GM21576 (cell line): ENCODE measurements around the gene TTC13.
"Not testable (repeated sequence)": the region's sequence is repeated elsewhere in the genome, so short reads cannot be mapped to it uniquely, and the experiment has no call there.

Experiments used
- ATAC-seq: cut with Tn5 transposase; IDR thresholded peaks from one replicate; pipeline ENCODE4 v1.9.1; 2021; ENCODE audit warnings: mild to moderate bottlenecking, moderate library complexity; ENCODE audit not compliant: unreplicated experiment

The TTC13 gene

DNA sequence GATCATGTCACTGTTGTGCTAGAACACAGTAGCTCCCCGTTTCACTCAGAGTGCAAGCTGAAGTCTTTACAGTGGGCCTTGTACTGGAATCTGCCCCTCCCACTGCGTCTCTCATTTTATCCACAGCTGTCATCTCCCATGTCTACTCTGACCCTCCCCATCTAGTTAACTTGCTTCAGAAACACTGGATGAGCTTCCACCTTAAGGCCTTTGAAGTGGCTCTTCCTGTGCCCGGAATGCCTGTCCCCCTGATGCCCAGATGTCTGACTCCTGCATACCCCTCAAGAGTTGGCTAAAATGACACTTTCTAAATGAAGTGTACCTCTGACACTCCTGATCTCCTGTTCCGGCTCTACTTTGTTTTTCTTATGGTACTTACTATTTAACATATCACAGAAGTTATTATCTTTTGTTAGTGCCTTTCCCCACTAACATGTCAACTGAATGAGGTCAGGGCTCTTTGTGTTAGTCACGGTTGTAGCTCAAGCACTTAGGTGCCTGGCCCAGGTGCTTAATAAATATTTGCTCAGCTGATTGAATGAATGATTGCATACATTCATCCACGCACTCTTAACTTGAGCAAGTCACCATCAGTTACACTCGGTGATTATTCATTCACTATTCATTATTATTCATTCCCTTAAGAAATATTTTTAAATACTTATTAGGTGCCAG lies 13.6 kb upstream of the TTC13 start:
- no peak for ATAC-seq

DNA sequence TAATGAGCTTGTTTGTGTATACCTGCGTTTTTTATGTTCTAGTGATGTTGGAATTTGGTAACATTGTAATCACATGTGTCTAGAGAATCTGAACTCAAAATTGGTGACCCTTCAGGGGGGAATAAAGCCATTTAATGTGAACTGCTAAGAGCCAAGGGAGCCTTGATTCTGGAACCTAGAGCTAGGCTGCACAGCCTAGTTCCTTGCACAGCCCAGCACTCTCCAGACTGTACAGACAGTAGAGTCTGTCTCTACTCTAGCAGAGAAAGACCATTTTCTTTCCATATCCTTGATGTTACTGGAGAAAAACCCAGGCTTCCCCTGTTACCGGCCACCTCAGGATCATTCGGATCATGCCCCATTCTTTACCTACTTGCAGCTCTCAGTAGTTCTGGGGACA lies 8.8 kb upstream of the TTC13 start:
- no peak for ATAC-seq

DNA sequence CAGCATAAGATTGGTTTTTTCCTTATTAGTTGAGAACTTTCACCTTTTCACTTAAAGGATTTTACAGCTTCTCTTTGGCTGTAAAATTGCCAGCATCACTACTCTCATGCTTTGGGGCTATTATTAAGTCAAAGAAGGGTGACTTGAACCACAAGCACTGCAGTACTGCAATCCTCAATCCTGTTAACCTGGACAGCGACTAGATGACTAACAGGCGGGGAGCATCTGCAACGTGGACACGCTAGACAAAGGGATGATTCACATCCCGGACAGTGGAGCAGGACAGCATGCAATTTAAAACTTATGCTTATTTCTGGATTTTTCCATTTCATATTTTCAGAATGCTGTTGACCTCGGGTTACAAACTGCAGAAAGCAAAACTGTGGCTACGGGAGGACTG lies 8.3 kb upstream of the TTC13 start:
- no peak for ATAC-seq

DNA sequence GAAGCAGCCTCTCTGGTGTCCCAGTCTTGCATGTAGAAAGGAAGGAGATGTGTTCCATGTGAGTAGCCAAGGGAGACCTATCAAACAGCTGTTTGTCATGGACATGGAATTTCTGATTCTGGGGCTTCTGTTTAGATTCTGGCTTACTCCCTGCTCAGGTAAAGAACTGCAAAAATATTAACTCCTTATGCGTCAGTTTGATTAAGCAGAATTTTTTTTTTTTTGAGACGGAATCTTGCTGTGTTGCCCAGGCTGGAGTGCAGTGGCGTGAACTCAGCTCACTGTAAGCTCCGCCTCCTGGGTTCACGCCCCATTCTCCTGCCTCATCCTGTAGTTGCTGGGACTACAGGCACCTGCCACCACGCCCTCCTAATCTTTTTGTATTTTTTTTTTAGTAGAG lies 7.0 kb upstream of the TTC13 start:
- ATAC-seq, result no peak

DNA sequence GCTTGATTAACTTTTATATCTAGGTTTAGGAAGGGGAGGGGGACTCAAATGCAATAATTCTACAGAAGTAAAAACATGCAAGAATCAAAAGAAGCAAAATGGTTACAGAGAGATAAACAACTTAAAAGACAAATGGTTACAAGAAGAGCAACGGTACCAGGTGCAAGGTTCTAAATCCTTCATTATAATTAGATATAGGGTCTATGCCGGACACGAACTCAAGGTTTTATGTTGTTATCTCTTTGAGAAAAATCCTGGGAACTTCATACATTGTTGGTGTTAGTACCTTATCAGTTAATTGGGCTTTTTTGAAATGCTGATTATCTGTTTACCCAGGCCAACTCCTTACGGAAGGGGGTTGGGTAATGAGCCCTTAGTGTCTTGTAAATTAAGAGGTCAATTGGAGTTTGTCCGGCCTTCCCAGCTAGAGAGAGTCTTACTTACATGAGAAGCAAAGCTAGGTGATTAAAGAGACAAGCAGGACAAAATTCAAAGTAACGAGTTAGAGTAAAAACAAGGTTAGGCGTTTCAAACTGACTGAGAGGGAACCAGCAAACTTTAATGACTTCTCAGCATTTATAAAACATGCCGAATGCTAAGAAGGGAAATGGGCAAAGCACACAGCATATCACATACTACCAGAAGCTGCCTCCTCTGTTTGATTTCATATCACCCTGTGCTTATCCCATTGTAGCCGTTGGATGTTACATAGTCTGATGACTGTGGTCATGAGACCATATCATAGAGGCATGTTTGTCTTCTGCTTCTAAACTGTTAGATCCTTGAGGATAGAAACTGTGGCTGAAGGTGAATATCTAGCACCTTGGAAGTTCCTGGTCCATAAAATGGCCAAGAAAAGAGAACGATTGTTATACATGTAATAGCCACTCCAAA lies 6.2 kb upstream of the TTC13 start:
- ATAC-seq, result not testable (repeated sequence)

DNA sequence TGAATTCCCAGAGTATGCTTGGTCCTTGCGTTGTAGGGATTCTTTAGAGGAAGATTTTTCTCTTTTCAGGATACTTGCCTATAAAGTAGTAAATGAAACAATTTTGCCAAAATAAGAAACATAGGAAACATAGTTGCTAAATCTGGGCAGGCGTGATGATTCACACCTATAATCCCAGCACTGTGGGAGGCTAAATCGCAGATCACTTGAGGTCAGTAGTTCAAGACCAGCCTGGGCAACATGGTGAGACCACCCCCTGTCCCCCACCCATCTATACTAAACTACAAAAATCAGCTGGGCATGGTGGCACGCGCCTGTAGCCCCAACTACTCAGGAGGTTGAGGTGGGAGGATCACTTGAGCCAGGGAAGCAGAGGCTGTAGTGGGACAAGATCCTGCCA lies 5.2 kb upstream of the TTC13 start:
- no peak for ATAC-seq

DNA sequence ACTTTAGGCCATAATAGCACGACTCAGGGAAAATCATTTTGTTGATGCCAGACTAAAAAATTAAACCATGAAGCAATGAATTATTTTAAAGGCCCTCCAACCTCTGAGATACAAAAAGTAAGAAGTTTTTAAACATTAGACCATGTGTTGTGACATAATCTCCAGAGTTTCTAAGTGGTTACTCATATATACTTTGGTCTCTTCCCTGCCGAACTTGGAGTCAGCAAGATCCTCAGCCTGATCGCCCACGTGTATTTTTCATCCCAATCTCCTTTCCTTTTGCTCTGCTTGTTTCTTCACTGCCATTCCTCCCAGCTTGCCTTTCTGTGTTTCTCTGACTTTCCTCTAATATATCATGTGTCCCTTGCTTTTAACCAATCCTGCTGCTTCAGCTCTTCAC lies 4.0 kb upstream of the TTC13 start:
- no peak for ATAC-seq

DNA sequence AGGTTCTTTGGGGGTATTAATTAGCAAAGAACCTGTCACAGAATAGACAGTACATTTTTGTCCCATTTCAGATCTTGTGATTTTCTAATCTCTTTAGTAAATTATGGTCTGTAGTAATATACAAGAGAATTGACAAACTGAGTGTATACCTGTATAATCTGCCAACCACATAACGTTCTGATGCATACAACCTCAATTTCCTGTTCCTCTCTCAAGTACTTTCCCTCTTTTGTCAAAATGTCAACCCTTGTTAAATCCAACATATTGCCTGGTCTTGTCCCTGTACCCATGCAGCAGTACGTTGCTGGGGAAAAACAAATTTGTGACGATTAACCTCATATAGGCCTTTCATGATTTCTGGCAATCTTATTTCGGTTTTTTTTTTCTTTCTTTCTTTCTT lies 1.3 kb upstream of the TTC13 start:
- no peak for ATAC-seq

DNA sequence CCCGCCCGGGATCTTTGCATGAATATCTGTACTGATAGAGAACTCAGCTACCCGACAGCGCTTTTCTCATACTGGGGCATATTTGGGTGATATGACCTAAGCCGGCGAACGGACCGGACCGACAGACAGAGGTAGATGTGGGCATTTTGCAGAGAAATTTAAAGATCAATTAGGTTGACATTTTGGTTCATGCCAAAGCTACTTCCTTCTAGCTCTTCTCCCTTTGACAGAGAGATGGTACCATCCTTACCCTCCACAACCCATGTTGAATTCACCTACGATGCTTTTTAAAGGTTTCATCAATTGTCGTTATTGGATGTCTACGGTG lies 692 bp upstream of the TTC13 start:
- no peak for ATAC-seq

DNA sequence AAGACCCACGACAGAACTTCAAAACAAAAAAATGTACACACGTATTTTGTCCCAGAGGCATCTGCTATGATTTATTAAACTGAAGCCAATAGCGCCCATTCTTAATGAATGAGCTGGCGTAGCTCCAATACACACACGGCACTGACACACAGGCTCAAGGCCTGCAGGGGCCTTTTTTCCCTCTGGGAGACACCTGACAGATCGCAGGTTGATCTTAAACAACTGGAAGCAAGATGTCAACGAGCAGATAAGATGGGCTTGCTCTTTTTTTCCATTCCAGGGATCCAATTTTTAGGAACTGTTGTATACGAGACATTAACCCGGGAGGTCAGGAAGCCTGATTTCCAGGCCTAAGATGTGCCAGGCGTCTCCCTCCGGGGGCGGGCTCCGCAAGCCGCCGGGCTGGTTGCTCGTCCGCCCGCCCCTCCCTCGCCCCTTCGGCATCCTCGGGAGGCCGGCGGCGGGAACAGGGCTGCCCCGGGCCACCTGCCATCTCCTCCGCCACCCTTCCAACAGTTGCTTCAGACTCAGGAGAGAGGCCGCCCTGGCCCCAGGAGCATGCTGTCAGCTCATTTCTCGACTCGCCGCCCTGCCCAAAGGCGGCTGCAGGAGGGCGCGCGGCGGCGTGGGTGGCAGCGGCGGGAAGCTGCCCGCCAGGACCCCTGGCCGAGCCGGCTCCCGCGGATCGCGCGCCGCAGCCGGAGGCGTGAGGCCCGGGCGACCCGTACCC lies 735 bp downstream of the TTC13 start:
- ATAC-seq, result peak; percentile 5

DNA sequence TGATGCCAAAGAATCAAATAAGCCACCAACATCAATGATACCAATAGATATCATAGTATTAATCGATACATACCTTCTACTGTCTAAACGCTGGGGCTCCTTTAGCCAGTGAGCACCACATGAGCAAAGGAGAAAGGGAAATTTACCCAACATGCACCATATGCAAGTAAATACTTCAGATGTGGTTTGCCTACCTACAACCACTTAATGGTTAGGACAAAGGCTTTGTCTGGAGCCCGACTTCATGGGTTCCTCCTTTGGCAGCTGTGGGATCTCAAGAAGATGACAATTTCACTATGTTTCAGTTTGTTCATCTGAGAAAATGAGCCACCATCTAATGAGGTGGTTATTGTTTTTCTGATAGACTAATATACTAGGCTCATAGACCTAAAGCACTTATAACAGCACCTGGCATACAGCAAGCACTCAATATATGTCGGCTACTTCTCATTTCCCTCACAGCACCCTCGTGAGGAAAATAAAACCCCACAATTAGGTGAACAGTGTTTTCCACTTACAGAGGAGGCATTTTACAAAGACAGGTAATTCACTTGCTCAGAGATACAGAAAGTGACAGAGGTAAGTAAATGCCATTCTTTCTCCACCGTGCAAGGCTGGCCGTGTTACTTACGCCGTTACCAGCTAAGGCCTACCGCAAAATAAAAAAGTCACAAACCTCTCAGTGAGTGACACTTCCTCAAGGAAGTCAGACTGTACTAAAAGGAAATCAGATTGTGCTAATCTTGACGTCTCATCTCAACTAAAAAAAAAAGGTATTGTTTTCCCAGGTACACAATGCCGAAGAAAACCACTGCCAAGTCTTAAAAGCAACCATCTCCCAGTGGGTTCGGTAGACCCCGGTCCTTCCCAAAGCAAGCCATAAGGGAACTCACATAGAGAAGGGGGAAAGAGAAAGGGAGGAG lies 1.6 kb downstream of the TTC13 start:
- ATAC-seq, result no peak

DNA sequence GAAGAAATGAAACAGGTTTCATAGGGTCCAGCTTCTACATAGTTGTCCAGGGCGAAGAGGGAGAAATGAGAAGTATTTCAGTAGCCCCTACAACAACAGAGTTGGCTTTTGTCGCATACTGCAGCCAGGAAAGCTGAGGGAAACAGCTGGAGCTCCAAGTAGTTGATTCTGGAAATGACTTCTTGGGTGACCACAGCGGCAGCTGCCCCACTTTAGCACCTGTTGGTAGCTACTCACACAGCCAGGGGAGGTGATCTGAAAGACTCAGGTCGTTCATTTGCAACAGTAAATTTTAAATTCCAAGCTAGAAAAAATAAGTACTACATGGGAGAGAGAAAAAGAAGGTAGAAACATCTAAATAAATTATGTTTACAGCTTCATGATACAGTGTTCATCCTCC lies 2.3 kb downstream of the TTC13 start:
- no peak for ATAC-seq

DNA sequence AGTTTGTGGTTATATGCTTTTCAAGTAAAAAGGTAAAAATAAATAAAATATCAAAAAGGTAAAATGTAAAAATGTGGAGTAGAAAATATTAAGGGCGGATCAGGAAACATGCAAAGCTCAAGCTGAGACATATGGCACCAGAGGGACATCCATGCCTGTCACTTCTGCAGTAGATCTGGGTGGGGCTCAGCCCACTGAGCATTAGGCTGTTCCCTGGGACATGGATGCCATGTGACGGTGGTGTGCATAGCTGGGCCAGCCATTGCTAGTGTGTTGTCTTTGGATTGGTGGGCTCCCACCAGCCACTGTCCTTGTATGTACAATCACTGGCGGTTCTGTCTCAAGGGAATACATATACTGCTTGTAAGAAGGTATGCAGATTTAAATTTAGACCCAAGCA lies 3.0 kb downstream of the TTC13 start:
- ATAC-seq, result no peak

DNA sequence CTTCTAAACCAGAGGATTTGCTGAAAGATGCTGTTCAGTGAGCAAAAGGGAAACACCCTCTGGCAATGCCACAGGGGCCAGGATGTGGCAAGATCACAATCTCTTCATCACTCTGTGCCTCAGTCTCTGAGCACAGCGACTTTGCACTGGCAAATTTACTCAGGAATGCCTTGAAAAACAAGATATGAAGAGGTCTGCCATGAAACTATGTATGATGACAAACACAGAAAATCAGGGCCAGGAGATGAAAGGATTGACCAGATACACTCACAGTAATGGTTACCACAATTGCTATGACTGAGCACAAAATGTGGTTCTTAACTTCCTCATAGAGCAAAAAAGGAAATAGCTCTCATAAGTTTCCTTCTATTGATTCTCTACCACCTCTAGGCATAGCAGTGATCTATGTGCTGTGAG lies 5.8 kb downstream of the TTC13 start:
- ATAC-seq, result peak; percentile 69

DNA sequence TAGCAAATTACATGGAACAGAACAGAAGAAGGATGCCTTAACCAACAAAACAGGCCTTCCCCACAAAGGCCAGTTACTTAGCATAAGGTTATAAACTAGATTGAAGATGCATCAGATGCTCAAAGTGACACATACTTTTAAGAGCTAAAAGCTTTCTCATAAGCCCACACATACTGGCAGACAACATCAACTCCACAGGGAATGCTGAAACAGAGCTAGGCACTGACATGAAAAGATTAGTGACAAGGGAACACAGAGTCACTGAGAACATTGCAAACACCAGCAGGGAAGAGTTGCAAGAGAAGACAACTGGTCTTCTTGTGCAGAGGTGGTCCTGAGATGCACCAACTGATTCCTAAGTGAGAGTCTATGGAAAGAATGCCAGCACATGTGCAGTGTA lies 6.9 kb downstream of the TTC13 start:
- no peak for ATAC-seq

DNA sequence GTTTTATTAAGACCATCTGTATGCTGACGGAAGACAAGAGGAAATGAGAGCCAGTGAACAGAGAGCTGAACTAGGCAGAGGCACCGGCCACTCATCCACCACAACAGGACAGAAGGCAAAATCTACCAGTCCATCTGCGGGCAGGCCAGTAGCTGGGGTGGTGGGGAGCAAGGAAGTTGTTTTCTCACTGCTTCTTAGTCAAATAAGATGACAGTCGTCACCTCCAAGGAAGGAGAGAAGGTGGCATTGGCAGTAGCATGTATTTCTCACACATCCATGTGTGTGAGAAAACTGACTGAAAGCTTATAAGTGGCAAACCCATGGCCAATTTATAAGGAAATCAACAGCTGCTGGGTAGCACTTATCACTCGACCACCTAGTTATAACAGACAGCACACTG lies 8.2 kb downstream of the TTC13 start:
- no peak for ATAC-seq

DNA sequence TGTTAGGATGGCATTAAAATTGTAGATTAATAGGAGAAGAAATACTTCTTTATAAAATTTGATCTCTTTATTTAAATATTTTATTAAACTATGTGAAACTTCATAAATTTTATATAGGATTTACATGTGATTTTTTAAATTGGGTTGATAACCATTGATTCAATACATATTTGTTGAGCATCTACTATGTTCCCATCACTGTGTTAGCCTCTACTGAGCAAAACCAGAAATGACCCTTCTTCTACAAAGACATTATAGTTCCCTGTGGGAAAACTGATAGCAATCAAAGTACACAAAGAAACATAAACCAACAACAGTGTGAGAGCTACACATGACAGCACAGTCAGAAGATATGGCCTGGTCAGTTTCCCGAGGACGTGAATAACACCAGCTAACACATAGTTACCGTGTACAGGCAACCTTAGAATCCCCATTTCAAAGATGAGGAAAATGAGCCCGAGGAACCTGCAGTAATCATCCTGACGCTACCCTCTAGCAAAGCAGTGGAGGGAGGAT lies 12.2 kb downstream of the TTC13 start:
- no peak for ATAC-seq

DNA sequence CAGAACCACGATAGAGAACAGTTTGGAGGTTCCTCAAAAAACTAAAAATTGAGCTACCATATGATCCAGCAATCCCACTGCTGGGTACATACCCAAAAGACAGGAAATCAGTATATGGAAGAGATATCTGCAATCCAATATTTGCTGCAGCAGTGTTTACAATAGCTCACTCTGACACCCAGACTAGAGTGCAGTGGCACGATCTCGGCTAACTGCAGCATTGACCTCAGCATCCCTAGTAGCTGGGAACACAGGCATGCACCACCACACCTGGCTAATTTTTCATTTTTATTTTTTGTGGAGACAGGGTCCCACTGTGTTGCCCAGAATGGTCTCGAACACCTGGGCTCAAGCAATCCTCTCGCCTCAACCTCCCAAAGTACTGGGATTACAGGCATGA lies 13.1 kb downstream of the TTC13 start:
- ATAC-seq, result no peak

DNA sequence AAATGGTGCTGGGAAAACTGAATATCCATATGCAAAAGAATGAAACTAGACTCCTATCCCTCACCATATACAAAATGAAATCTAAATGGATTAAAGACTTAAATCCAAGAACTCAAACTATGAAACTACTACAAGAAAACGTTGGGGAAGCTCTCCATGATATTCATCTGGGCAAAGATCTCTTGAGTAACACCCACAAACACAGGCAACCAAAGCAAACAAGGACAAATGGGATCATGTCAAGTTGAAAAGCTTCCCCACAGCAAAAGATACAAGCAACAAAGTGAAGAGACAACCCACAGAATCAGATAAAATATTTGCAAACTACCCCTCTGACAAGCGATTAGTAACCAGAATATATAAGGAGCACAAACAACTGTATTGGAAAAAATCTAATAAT lies 13.8 kb downstream of the TTC13 start:
- ATAC-seq, result no peak

DNA sequence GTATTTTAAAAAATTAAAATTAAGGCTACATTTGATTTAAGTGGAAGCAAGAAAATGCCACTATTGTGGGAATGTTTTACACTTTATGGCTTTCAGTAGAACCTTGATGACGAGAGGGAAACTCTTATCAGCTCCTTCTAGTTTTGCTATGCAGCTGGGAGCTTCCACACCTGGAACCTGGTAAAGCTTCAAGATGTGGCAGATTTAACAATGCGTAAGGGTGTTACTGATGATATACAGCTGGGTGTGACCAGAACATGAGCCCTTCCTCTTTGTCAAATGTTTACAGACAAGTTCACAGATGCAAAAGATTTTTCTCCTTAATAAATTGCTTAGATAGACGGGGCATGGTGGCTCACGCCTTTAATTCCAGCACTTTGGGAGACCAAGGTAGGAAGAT lies 20.3 kb downstream of the TTC13 start:
- ATAC-seq, result no peak

DNA sequence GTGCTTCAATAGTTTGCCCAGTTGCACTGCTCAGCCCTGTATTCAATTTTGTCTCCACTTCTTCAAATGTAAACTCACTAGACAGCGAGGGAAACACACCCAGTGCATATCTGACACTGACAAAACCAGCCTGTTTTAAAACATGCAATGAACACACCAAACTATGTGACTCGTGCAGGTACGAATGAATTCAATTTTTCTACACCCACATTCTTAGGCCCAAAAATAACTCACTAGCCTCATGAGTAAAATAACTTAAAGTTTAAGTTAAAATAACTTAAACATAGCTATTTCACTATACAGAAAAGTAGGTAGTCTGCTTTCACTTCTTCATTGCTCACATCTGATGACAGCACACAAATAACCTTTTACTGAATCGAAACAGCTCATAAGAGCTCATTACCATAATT lies 21.1 kb downstream of the TTC13 start:
- ATAC-seq, result peak; percentile 84
